Nephron progenitor cell (in vitro differentiated cells): ENCODE results near the gene EIF3L.

Source experiments
- DNase-seq: peaks from one replicate; pipeline ENCODE4 v3.0.0; 2021
- H3K27ac Mint-ChIP-seq: 2 replicates; pipeline ENCODE4 v1.8.0; 2021; ENCODE audit warnings: mild to moderate bottlenecking, moderate library complexity, mixed read lengths
- H3K27me3 Mint-ChIP-seq: 2 replicates; pipeline ENCODE4 v1.8.0; 2021; ENCODE audit warnings: mild to moderate bottlenecking, low read depth, mixed read lengths; ENCODE audit not compliant: poor library complexity
- H3K36me3 Mint-ChIP-seq: 2 replicates; pipeline ENCODE4 v1.8.0; 2021; ENCODE audit warnings: low read depth, mixed read lengths
- H3K4me1 Mint-ChIP-seq: 2 replicates; pipeline ENCODE4 v1.8.0; 2021; ENCODE audit warnings: mixed read lengths
- H3K4me3 Mint-ChIP-seq: 2 replicates; pipeline ENCODE4 v1.8.0; 2021; ENCODE audit warnings: mild to moderate bottlenecking, moderate library complexity, mixed read lengths
- H3K9me3 Mint-ChIP-seq: 2 replicates; pipeline ENCODE4 v1.8.0; 2021; ENCODE audit warnings: mild to moderate bottlenecking, moderate library complexity, mixed read lengths
- CTCF ChIP-seq: fragments of 200-600 bp; sonication (generic); IDR thresholded peaks from 2 replicates; pipeline ENCODE4 v1.5.0; 2021; ENCODE audit warnings: antibody characterized with exemption

EIF3L gene

DNA sequence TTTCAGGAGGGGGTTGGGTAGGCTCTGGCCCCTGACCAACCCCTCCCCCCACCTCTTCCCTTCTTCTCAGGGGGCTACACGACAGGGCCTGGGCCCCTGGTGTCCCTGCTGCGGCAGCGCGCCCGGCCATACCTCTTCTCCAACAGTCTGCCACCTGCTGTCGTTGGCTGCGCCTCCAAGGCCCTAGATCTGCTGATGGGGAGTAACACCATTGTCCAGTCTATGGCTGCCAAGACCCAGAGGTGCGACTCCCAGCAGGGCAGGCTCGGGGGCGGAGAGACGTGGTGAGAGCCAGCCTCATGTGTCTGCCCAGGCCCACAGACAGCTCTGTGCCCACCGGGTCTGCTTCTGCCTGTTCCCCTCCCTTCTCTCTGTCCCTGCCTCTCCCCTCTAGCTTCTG, 33.6 kb upstream of the EIF3L start:
- TF ChIP-seq CTCF, result no peak
- DNase-seq, result no peak
- H3K36me3 Mint-ChIP-seq, result peaks cover 4% of the 10 kb centered on the region
- no peak overlapping the region for H3K4me3 Mint-ChIP-seq
- H3K27ac Mint-ChIP-seq, result no peak overlapping the region
- peaks cover 25% of the 10 kb centered on the region for H3K27me3 Mint-ChIP-seq
- H3K9me3 Mint-ChIP-seq, result no peaks in the 10 kb centered on the region
- H3K4me1 Mint-ChIP-seq, result peaks cover 17% of the 10 kb centered on the region

GRCh38 chr22:37816543-37817180, 32.6 kb upstream of the EIF3L start:
- Mint-ChIP-seq H3K4me3 (no peak overlapping the region), H3K27ac (no peak overlapping the region), H3K36me3 (peaks cover 4% of the 10 kb centered on the region), H3K9me3 (no peaks in the 10 kb centered on the region), H3K27me3 (peaks cover 35% of the 10 kb centered on the region), H3K4me1 (peaks cover 19% of the 10 kb centered on the region)
- DNase-seq, result no peak
- TF ChIP-seq CTCF, result no peak

- TF ChIP-seq CTCF, result peak; percentile 93
- Mint-ChIP-seq H3K9me3 (no peaks in the 10 kb centered on the region), H3K27me3 (peaks cover 47% of the 10 kb centered on the region), H3K4me3 (peak overlapping the region; percentile 67), H3K4me1 (peaks cover 31% of the 10 kb centered on the region), H3K36me3 (peaks cover 4% of the 10 kb centered on the region), H3K27ac (peak overlapping the region; percentile 85)
- DNase-seq, result peak; percentile 95
These were observed 31.4 kb upstream of the EIF3L start for GRCh38 chr22:37817705-37818408.

DNA sequence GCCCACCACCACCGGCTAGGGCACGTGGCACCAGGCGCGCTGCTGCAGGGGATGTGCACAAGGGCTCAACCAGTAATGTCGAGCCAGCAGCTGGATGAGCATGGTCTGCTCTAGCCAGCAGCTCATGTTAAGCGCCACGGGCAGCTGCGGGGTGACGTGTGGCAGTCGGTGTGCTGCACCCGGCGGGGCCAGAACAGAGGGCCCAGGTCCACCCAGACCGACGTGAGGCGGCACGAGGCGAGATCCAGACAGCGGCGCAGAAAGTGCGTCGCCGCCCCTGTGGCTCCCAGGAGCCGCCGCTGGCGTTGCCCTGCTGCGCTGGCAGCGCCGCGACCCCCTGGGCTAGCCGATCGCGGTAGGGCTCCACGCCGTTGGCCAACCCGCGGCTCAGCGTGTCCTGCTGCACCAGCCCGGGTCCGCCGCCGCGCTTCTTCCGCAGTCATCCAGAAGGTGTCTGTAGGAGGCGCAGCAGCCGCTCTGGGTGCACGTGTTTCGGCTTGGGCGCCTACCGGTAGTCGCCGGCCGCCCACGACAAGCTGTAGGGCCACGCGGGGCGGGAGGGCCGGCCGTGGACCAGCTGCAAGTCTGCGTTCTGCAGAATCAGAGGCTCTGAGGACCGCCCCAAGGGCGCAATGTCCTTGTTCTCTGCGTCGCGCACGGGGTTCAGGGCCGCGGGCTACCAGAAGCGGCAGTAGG, 30.7 kb upstream of the EIF3L start:
- peak; percentile 70 for DNase-seq
- Mint-ChIP-seq H3K27me3 (peaks cover 54% of the 10 kb centered on the region), H3K4me3 (peak overlapping the region; percentile 71)

GRCh38 chr22:37819105-37819433, 30.1 kb upstream of the EIF3L start:
- no peak overlapping the region for H3K27ac Mint-ChIP-seq
- no peaks in the 10 kb centered on the region for H3K9me3 Mint-ChIP-seq
- no peak for DNase-seq
- H3K27me3 Mint-ChIP-seq, result peaks cover 59% of the 10 kb centered on the region
- H3K4me3 Mint-ChIP-seq, result peak overlapping the region; percentile 71
- H3K4me1 Mint-ChIP-seq, result peaks cover 39% of the 10 kb centered on the region
- no peak for TF ChIP-seq CTCF
- H3K36me3 Mint-ChIP-seq, result peaks cover 4% of the 10 kb centered on the region

More for the DNA sequence above, 30.7 kb upstream of the EIF3L start:
- TF ChIP-seq CTCF, result peak; percentile 18
- no peak overlapping the region for H3K27ac Mint-ChIP-seq
- no peaks in the 10 kb centered on the region for H3K9me3 Mint-ChIP-seq
- peaks cover 38% of the 10 kb centered on the region for H3K4me1 Mint-ChIP-seq
- H3K36me3 Mint-ChIP-seq, result peaks cover 4% of the 10 kb centered on the region
